ENCODE measurements around the gene LDAF1.

Gene LDAF1

DNA sequence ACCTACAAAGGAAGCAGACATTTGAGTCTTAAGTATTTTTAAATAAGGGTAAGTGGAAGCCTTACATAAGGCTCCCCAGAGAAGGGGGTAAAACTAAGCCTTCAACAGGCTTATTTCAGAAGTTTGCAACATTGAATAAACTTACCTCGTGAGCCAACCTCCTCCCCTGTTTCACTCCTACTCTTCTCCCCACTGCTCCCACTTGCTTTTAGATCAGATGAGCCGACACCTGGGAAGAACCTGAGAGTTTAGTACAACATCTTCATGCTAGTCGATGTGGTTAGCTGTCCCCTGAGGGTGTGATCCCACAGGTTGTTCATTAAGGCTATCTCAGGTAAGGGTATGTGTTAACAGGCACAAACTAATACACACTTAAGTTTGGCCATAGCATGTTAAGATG lies 39.1 kb downstream of the LDAF1 start:
- TF ChIP-seq MAX (IDR thresholded peaks at IDR 0.05; ENCODE audit: low read depth, low read length) (no peak), POLR2A (IDR thresholded peaks at IDR 0.05; ENCODE audit: extremely low read depth, insufficient read length) (no peak), CTCF (IDR thresholded peaks at IDR 0.05; ENCODE audit: low read depth, low read length) (no peak), MYC (IDR thresholded peaks at IDR 0.05; ENCODE audit: low read depth, low read length) (no peak)
- no peak overlapping the region for H3K4me3 ChIP-seq (ENCODE audit: low read depth, low read length)
- no peak for DNase-seq (ENCODE audit: low read depth)

DNA sequence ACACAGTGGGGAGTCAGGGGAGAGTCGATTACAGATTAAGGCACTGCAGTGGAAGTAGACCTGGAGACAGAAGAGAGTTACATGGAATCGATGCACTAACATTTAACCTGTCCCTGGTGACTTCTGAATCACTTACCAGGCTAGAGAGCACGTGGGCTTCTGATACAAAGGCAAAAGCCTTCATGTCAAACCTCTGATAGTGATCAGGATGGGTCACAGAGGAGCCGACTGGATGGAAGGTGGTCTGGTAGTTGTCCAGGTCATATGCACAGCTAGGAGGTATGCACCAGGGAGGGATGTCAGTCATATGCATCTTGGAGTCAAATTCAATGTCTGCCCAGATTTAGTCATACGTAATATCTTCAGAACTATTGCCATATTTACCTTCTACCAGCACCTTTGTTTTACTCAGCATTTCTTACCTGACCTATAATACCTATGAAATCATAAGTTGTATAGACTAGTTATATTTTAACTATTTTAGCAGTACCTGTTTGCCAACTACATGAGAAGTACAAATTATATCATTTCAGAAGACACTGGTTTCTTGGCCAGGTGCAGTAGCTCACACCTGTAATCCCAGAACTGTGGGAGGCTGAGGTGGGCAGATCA lies 41.2 kb downstream of the LDAF1 start:
- no peak for TF ChIP-seq CTCF (IDR thresholded peaks at IDR 0.05; ENCODE audit: low read depth, low read length)
- no peak for TF ChIP-seq MAX (IDR thresholded peaks at IDR 0.05; ENCODE audit: low read depth, low read length)
- no peak for TF ChIP-seq POLR2A (IDR thresholded peaks at IDR 0.05; ENCODE audit: extremely low read depth, insufficient read length)
- TF ChIP-seq MYC (IDR thresholded peaks at IDR 0.05; ENCODE audit: low read depth, low read length), result no peak

DNA sequence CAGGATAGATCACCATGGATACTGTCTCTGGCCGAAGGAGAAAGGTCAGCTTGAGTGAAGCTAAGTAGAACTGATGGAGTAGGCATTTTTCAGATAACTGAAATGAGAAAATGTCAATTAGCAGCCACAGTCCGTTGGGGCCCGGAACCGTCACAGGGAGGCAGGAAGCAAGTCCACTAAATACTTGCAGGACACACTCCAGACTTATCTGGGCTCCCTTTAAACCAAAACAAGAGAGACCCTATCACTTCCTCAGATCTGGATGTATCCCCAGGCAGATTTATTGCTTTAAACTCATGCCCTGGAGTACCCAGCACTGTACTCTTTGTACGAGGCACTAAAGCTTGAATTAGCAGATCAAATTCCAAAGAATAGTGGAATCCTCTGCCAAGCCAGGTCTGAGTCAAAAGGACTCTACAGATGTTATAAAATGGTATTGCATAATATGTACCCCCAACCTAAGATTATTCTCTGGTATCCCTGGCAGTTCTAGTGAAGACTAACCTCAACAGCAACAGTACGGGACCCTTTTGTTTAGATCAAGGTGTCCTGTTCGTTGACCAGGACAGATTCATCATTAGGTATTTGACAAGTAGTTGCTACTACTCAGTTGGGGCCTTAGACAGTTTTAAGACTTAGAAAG lies 44.8 kb downstream of the LDAF1 start:
- no peak for DNase-seq (ENCODE audit: low read depth)
- no peak overlapping the region for H3K4me3 ChIP-seq (ENCODE audit: low read depth, low read length)
- TF ChIP-seq MAX (IDR thresholded peaks at IDR 0.05; ENCODE audit: low read depth, low read length), result no peak
- no peak for TF ChIP-seq CTCF (IDR thresholded peaks at IDR 0.05; ENCODE audit: low read depth, low read length)
- no peak for TF ChIP-seq POLR2A (IDR thresholded peaks at IDR 0.05; ENCODE audit: extremely low read depth, insufficient read length)
- TF ChIP-seq MYC (IDR thresholded peaks at IDR 0.05; ENCODE audit: low read depth, low read length), result no peak

More for the DNA sequence above, 41.2 kb downstream of the LDAF1 start:
- no peak overlapping the region for H3K4me3 ChIP-seq (ENCODE audit: low read depth, low read length)
- DNase-seq (ENCODE audit: low read depth), result no peak

GRCh38 chr16:21205303-21205702 lies 46.8 kb downstream of the LDAF1 start:
- no peak overlapping the region for H3K4me3 ChIP-seq (ENCODE audit: low read depth, low read length)
- no peak for DNase-seq (ENCODE audit: low read depth)
- TF ChIP-seq MAX (IDR thresholded peaks at IDR 0.05; ENCODE audit: low read depth, low read length), result no peak
- no peak for TF ChIP-seq POLR2A (IDR thresholded peaks at IDR 0.05; ENCODE audit: extremely low read depth, insufficient read length)
- no peak for TF ChIP-seq MYC (IDR thresholded peaks at IDR 0.05; ENCODE audit: low read depth, low read length)
- no peak for TF ChIP-seq CTCF (IDR thresholded peaks at IDR 0.05; ENCODE audit: low read depth, low read length)

- no peak overlapping the region for H3K4me3 ChIP-seq (ENCODE audit: low read depth, low read length)
- DNase-seq (ENCODE audit: low read depth), result no peak
- TF ChIP-seq POLR2A (IDR thresholded peaks at IDR 0.05; ENCODE audit: extremely low read depth, insufficient read length), result no peak
- no peak for TF ChIP-seq MYC (IDR thresholded peaks at IDR 0.05; ENCODE audit: low read depth, low read length)
- no peak for TF ChIP-seq CTCF (IDR thresholded peaks at IDR 0.05; ENCODE audit: low read depth, low read length)
- no peak for TF ChIP-seq MAX (IDR thresholded peaks at IDR 0.05; ENCODE audit: low read depth, low read length)
These were observed 48.1 kb downstream of the LDAF1 start for GRCh38 chr16:21206550-21206949.
